SK-N-SH (cell line): Measurements from ENCODE around the gene CCDC88C. TPM values are rescaled to one million over a fixed set of nuclear protein-coding genes. Genes with fewer than 3 reads are reported as not detected.

ENCODE experiments used
- CTCF ChIA-PET: fragments of 300-600, 350-600 bp; formaldehyde crosslinking; extraction: SDS; loops from one replicate; lab custom pipeline; 2021; lab: Yijun Ruan, JAX
- POLR2A ChIA-PET: fragments of 350-600 bp; sonication (Branson Sonifier 250); formaldehyde crosslinking; extraction: SDS; loops from one replicate; lab custom pipeline; 2020; ENCODE audit warnings: antibody characterized with exemption, inconsistent platforms; lab: Yijun Ruan, JAX
- DNase-seq: peaks from one replicate; pipeline ENCODE4 v3.0.0; 2012
- H2AFZ ChIP-seq: fragments of 200-600 bp; sonication (generic); 2 replicates; pipeline ENCODE4 v1.8.1; 2016; ENCODE audit warnings: antibody characterized with exemption, mild to moderate bottlenecking, low read depth
- H3F3A ChIP-seq: fragments of 200-600 bp; sonication (generic); replicated peaks from 2 replicates; pipeline ENCODE3; 2016; ENCODE audit warnings: antibody characterized with exemption, mild to moderate bottlenecking; ENCODE audit not compliant: insufficient read depth
- H3K27ac ChIP-seq, 2 experiments: fragments of 200-500 bp in 1 of 2; fragments of 200-600 bp in 1 of 2; sonication (Bioruptor generic) in 1 of 2; sonication (generic), shearing (Covaris generic) in 1 of 2; 2 replicates each; pipeline versions ENCODE4 v1.5.1 to v1.6.1; 2014 to 2016; ENCODE audit warnings: low read depth in 2 of 2, inconsistent platforms in 1 of 2, low read length in 1 of 2, mild to moderate bottlenecking in 1 of 2, mixed read lengths in 1 of 2
- H3K27me3 ChIP-seq: fragments of 200-600 bp; sonication (generic), shearing (Covaris generic); 2 replicates; pipeline ENCODE4 v1.6.1; 2016; ENCODE audit warnings: mixed run types; ENCODE audit not compliant: insufficient read depth
- H3K36me3 ChIP-seq, 2 experiments: fragments of 200-500 bp in 1 of 2; fragments of 200-600 bp in 1 of 2; sonication (Bioruptor generic) in 1 of 2; sonication (generic) in 1 of 2; replicated peaks in 1 of 2; 2 replicates each; pipeline versions ENCODE3 to v1.5.1; 2014 to 2016; ENCODE audit warnings: low read length in 1 of 2, mild to moderate bottlenecking in 1 of 2; ENCODE audit not compliant: insufficient read depth in 2 of 2, control insufficient read depth in 1 of 2
- H3K4me1 ChIP-seq, 2 experiments: fragments of 200-500 bp in 1 of 2; fragments of 200-600 bp in 1 of 2; sonication (Bioruptor generic) in 1 of 2; sonication (generic), shearing (Covaris generic) in 1 of 2; 2 replicates each; pipeline versions ENCODE4 v1.5.1 to v1.6.1; 2014 to 2016; ENCODE audit warnings: low read depth in 1 of 2, low read length in 1 of 2, mixed run types in 1 of 2; ENCODE audit not compliant: insufficient read depth in 2 of 2, control insufficient read depth in 1 of 2
- H3K4me2 ChIP-seq: fragments of 200-600 bp; sonication (generic), shearing (Covaris generic); 2 replicates; pipeline ENCODE4 v1.6.1; 2017; ENCODE audit warnings: mixed run types
- H3K4me3 ChIP-seq, 2 experiments: fragments of 200-500 bp in 1 of 2; fragments of 200-600 bp in 1 of 2; sonication (Bioruptor generic) in 1 of 2; sonication (generic), shearing (Covaris generic) in 1 of 2; 2 replicates each; pipeline versions ENCODE4 v1.5.1 to v1.8.1; 2014 to 2016; ENCODE audit warnings: low read depth in 2 of 2, inconsistent platforms in 1 of 2, low read length in 1 of 2, mild to moderate bottlenecking in 1 of 2, mixed read lengths in 1 of 2, moderate library complexity in 1 of 2
- H3K79me2 ChIP-seq: fragments of 200-600 bp; sonication (generic); 2 replicates; pipeline ENCODE4 v1.8.1; 2017; ENCODE audit warnings: mild to moderate bottlenecking; ENCODE audit not compliant: insufficient read depth
- H3K9ac ChIP-seq: fragments of 200-600 bp; sonication (generic); 2 replicates; pipeline ENCODE4 v1.6.1; 2017; ENCODE audit warnings: mixed run types
- H3K9me2 ChIP-seq: fragments of 200-600 bp; sonication (generic); 2 replicates; pipeline ENCODE4 v1.6.1; 2017; ENCODE audit warnings: mixed run types
- H3K9me3 ChIP-seq: fragments of 200-600 bp; sonication (generic); 2 replicates; pipeline ENCODE4 v1.6.1; 2017; ENCODE audit warnings: mixed run types, mild to moderate bottlenecking, moderate library complexity
- H4K20me1 ChIP-seq: fragments of 200-600 bp; sonication (generic); 2 replicates; pipeline ENCODE4 v1.6.1; 2017; ENCODE audit warnings: mild to moderate bottlenecking, mixed run types; ENCODE audit not compliant: insufficient read depth
- EP300 ChIP-seq, 2 experiments: IDR thresholded peaks; 2 replicates each; pipeline versions ENCODE4 v1.4.0 to v1.6.1; 2012; ENCODE audit warnings: borderline replicate concordance in 1 of 2, low read depth in 1 of 2, low read length in 1 of 2
- FOSL2 ChIP-seq: IDR thresholded peaks from 2 replicates; pipeline ENCODE4 v1.4.0; 2012; ENCODE audit warnings: low read depth, mild to moderate bottlenecking, moderate library complexity, borderline replicate concordance
- GABPA ChIP-seq: IDR thresholded peaks from 2 replicates; pipeline ENCODE4 v1.4.0; 2012; ENCODE audit warnings: low read depth, mild to moderate bottlenecking
- GATA2 ChIP-seq: sonication (generic); formaldehyde crosslinking; IDR thresholded peaks from 2 replicates; pipeline ENCODE4 v1.5.0; 2020; ENCODE audit warnings: mild to moderate bottlenecking, missing genetic modification reagents
- JUND ChIP-seq: IDR thresholded peaks from 2 replicates; pipeline ENCODE4 v1.4.0; 2012
- MAX ChIP-seq: IDR thresholded peaks from 2 replicates; pipeline ENCODE4 v1.4.0; 2012; ENCODE audit warnings: low read depth
- MEF2A ChIP-seq: IDR thresholded peaks from 2 replicates; pipeline ENCODE4 v1.4.0; 2012; ENCODE audit warnings: low read depth, borderline replicate concordance
- NFIC ChIP-seq: IDR thresholded peaks from 2 replicates; pipeline ENCODE4 v1.4.0; 2012; ENCODE audit warnings: borderline replicate concordance
- RCOR1 ChIP-seq: fragments of 150-350 bp; IDR thresholded peaks from 2 replicates; pipeline ENCODE4 v1.6.1; 2017; ENCODE audit warnings: antibody characterized with exemption, low read length
- SIN3A ChIP-seq: IDR thresholded peaks from 2 replicates; pipeline ENCODE4 v1.6.1; 2012; ENCODE audit warnings: low read depth, mild to moderate bottlenecking, low read length, moderate library complexity, borderline replicate concordance
- SMC3 ChIP-seq: IDR thresholded peaks from 2 replicates; pipeline ENCODE4 v1.6.1; 2012; ENCODE audit warnings: low read depth, low read length, improper control_type of control experiment
- TAF1 ChIP-seq: IDR thresholded peaks from 2 replicates; pipeline ENCODE4 v1.6.1; 2012; ENCODE audit warnings: low read depth, mild to moderate bottlenecking, low read length, moderate library complexity, borderline replicate concordance
- TEAD4 ChIP-seq: IDR thresholded peaks from 2 replicates; pipeline ENCODE4 v1.4.0; 2012; ENCODE audit warnings: mild to moderate bottlenecking, borderline replicate concordance; ENCODE audit not compliant: insufficient read depth
- USF1 ChIP-seq: IDR thresholded peaks from 2 replicates; pipeline ENCODE4 v1.4.0; 2012; ENCODE audit warnings: low read depth, borderline replicate concordance
- YY1 ChIP-seq: IDR thresholded peaks from 2 replicates; pipeline ENCODE4 v1.4.0; 2012; ENCODE audit warnings: low read depth, mild to moderate bottlenecking
- WGBS: methylation state at CpG from one replicate; pipeline ENCODE4 v1.1.6; 2017; ENCODE audit warnings: low lambda C conversion rate; 5-methylcytosine and 5-hydroxymethylcytosine counted together
- polyA plus RNA-seq, 3 experiments: library from polyadenylated mRNA; depleted of rRNA; stranded (reverse); fragments of >200 nt; gene quantifications; 2 replicates each; pipeline ENCODE4 v1.2.3, GENCODE V29; 2012
- TF ChIP-seq, protein P1 (sequence below): fragments of 150-350 bp; IDR thresholded peaks from 2 replicates; pipeline ENCODE4 v1.6.1; 2017; ENCODE audit warnings: antibody characterized with exemption, low read length, low read depth, borderline replicate concordance
- TF ChIP-seq, protein P2 (sequence below): fragments of 150-350 bp; IDR thresholded peaks from 2 replicates; pipeline ENCODE4 v1.6.1; 2016; ENCODE audit warnings: mild to moderate bottlenecking, low read depth, low read length

The CCDC88C gene
- polyA plus RNA-seq, 1 of the 3 experiments (the other 2 are of a cell fraction) = 0.39 TPM

DNA sequence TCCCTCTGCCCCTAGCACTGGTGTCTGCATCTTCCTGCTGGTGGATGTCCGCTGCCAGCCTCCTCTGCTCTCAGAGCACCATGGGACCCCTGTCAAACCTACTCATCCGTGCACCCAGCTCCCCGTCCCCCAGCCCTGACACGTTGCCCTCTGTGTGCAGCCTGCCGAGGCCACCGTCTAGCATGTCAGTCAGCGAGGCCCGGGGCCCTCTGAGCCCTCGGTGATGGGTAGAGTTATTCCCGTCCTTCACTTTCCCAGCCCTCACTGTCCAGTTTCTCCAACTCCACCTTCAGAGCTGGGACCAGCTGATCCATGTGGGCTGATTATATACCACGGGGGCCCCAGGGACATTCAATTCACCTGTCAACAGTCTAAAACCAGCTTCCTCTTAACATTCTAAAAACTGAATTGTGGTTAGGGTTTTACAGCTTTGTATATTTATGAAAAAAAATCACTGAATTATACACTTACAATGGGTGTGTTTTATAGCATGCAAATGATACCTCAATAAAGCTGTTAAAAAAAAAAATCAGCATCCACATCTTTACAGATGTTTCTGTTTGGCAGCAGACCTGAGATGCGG lies 61.3 kb downstream of the CCDC88C start:
- no peak for DNase-seq
- ChIA-PET CTCF (interaction anchor here (1.3 to 3.9 kb wide), 10 partner anchors 10 to 65 kb away, joined by 3 to 23 read pairs (median 4); no protein-coding TSS in a partner anchor), POLR2A (no interaction called here)
- Histone ChIP-seq H2AFZ (no peak overlapping the region), H3K79me2 (no peaks in the 10 kb centered on the region), H3K9me2 (no peaks in the 10 kb centered on the region), H3K9me3 (no peaks in the 10 kb centered on the region), H4K20me1 (no peaks in the 10 kb centered on the region), H3K9ac (no peak overlapping the region), H3F3A (no peaks in the 10 kb centered on the region), H3K36me3 (no peaks in the 10 kb centered on the region), H3K27ac (no peak overlapping the region), H3K4me2 (no peak overlapping the region), H3K4me3 (no peak overlapping the region), H3K4me1 (peaks cover 0 to 8% of the 10 kb centered on the region in 2 experiments; a peak in 2 of 4 replicates), H3K27me3 (no peaks in the 10 kb centered on the region)
- 61% methylated on average over 12 of the region's 12 CpGs for WGBS
- TF ChIP-seq TEAD4 (no peak), FOSL2 (no peak), YY1 (no peak), SMC3 (no peak), GABPA (no peak), USF1 (no peak), MAX (no peak), GATA2 (CRISPR knock-in tag) (no peak), JUND (no peak), NFIC (no peak), MEF2A (no peak), EP300 (IDR thresholded peaks at IDR 0.05; ENCODE audit: borderline replicate concordance in 1 of 2, low read depth in 1 of 2, low read length in 1 of 2) (no peak), SIN3A (no peak), RCOR1 (no peak), TAF1 (no peak)
- TF ChIP-seq, protein P1, sequence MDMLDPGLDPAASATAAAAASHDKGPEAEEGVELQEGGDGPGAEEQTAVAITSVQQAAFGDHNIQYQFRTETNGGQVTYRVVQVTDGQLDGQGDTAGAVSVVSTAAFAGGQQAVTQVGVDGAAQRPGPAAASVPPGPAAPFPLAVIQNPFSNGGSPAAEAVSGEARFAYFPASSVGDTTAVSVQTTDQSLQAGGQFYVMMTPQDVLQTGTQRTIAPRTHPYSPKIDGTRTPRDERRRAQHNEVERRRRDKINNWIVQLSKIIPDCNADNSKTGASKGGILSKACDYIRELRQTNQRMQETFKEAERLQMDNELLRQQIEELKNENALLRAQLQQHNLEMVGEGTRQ = no peak
- TF ChIP-seq, protein P2, sequence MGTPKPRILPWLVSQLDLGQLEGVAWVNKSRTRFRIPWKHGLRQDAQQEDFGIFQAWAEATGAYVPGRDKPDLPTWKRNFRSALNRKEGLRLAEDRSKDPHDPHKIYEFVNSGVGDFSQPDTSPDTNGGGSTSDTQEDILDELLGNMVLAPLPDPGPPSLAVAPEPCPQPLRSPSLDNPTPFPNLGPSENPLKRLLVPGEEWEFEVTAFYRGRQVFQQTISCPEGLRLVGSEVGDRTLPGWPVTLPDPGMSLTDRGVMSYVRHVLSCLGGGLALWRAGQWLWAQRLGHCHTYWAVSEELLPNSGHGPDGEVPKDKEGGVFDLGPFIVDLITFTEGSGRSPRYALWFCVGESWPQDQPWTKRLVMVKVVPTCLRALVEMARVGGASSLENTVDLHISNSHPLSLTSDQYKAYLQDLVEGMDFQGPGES = no peak
